HCT116 (cell line): ENCODE data around the gene IL3. TPM values are rescaled to one million over a fixed set of nuclear protein-coding genes. Genes with fewer than 3 reads are reported as not detected.
"Not testable (repeated sequence)": the region's sequence is repeated elsewhere in the genome, so short reads cannot be mapped to it uniquely, and the experiment has no call there.

Experiments used
- ATAC-seq: fragments of 200-7000 bp; cut with Tn5 transposase; 2 replicates; pipeline ENCODE4 v1.9.1; 2020; ENCODE audit warnings: mild to moderate bottlenecking, moderate library complexity
- BruUV-seq: library from RNA; stranded (reverse); fragments of 400-500 nt; replicated peaks from 2 replicates; lab custom pipeline; 2021; lab: Mats Ljungman, UMichigan
- CTCF ChIA-PET: fragments of 300-600 bp; sonication (Branson Sonifier 250); formaldehyde crosslinking; loops from one replicate; lab custom pipeline; 2021; ENCODE audit warnings: antibody characterized with exemption; lab: Charles Lee
- POLR2A ChIA-PET: fragments of 300-600, 350-600 bp; sonication (Branson Sonifier 250); formaldehyde crosslinking; loops from one replicate; lab custom pipeline; 2021; ENCODE audit warnings: antibody characterized with exemption; lab: Charles Lee
- RAD21 ChIA-PET, 2 experiments: fragments of 300-600 bp; sonication (Branson Sonifier 250); formaldehyde crosslinking; loops; one replicate each; lab custom pipeline; 2023; ENCODE audit warnings: low total read pairs in 2 of 2; ENCODE audit not compliant: uncharacterized antibody in 2 of 2, unreplicated experiment in 2 of 2, low non-redundant PET in 1 of 2; lab: Charles Lee
- DNase-seq: peaks from one replicate; pipeline ENCODE4 v3.0.0-alpha.2; 2010; ENCODE audit warnings: low read depth, low spot score
- H2AFZ ChIP-seq: fragments of 200-600 bp; shearing (Covaris generic), sonication (generic); 2 replicates; pipeline ENCODE4 v1.6.1; 2017; ENCODE audit warnings: low read depth, mixed run types, mixed read lengths, antibody characterized with exemption, low read length; ENCODE audit not compliant: poor library complexity, severe bottlenecking
- H3K27ac ChIP-seq: 2 replicates; pipeline ENCODE4 v1.5.1; 2012; ENCODE audit warnings: low read depth, low read length
- H3K27me3 ChIP-seq: fragments of 200-600 bp; sonication (generic); 2 replicates; pipeline ENCODE4 v1.6.1; 2016; ENCODE audit warnings: mixed run types, low read length, mixed read lengths; ENCODE audit not compliant: insufficient read depth
- H3K36me3 ChIP-seq, 2 experiments: fragments of 200-500 bp in 1 of 2; fragments of 200-600 bp in 1 of 2; sonication (Bioruptor generic) in 1 of 2; sonication (generic) in 1 of 2; 2 replicates each; pipeline versions ENCODE4 v1.5.1 to v1.6.1; 2014 to 2016; ENCODE audit warnings: low read length in 2 of 2, inconsistent platforms in 1 of 2, mixed read lengths in 1 of 2, mixed run types in 1 of 2; ENCODE audit not compliant: insufficient read depth in 2 of 2, control insufficient read depth in 1 of 2
- H3K4me1 ChIP-seq, 2 experiments: fragments of 200-600 bp in 1 of 2; sonication (generic) in 1 of 2; 2 replicates each; pipeline versions ENCODE4 v1.5.1 to v1.6.1; 2012 to 2017; ENCODE audit warnings: low read length in 2 of 2, inconsistent platforms in 1 of 2, mild to moderate bottlenecking in 1 of 2, mixed read lengths in 1 of 2, mixed run types in 1 of 2, moderate library complexity in 1 of 2; ENCODE audit not compliant: insufficient read depth in 2 of 2, control insufficient read depth in 1 of 2
- H3K4me2 ChIP-seq: fragments of 200-600 bp; sonication (generic); 2 replicates; pipeline ENCODE4 v1.6.1; 2017; ENCODE audit warnings: mixed run types, low read length, mixed read lengths
- H3K4me3 ChIP-seq, 2 experiments: fragments of 200-600 bp in 1 of 2; sonication (generic) in 1 of 2; replicated peaks in 1 of 2; 2 replicates each; pipeline ENCODE4 v1.5.1; 2011 to 2016; ENCODE audit warnings: low read length in 2 of 2, control low read depth in 1 of 2, low read depth in 1 of 2, mild to moderate bottlenecking in 1 of 2, mixed read lengths in 1 of 2, mixed run types in 1 of 2
- H3K79me2 ChIP-seq: fragments of 200-600 bp; sonication (generic); 2 replicates; pipeline ENCODE4 v1.6.1; 2017; ENCODE audit warnings: mild to moderate bottlenecking, mixed run types, low read length, moderate library complexity, mixed read lengths; ENCODE audit not compliant: insufficient read depth
- H3K9ac ChIP-seq: fragments of 200-600 bp; sonication (generic); 2 replicates; pipeline ENCODE4 v1.6.1; 2016; ENCODE audit warnings: low read length, mixed read lengths
- H3K9me2 ChIP-seq: fragments of 200-600 bp; sonication (generic), shearing (Covaris generic); 2 replicates; pipeline ENCODE4 v1.6.1; 2017; ENCODE audit warnings: mixed run types, mild to moderate bottlenecking, moderate library complexity; ENCODE audit not compliant: insufficient read depth
- H3K9me3 ChIP-seq, 2 experiments: fragments of 200-500 bp in 1 of 2; fragments of 200-600 bp in 1 of 2; sonication (Bioruptor generic) in 1 of 2; sonication (generic) in 1 of 2; 2 replicates each; pipeline ENCODE4 v1.6.1; 2014 to 2017; ENCODE audit warnings: low read length in 2 of 2, mixed read lengths in 2 of 2, inconsistent platforms in 1 of 2, low read depth in 1 of 2, mild to moderate bottlenecking in 1 of 2, mixed run types in 1 of 2, moderate library complexity in 1 of 2; ENCODE audit not compliant: control insufficient read depth in 1 of 2, insufficient read depth in 1 of 2
- H4K20me1 ChIP-seq: fragments of 200-600 bp; sonication (generic), shearing (Covaris generic); 2 replicates; pipeline ENCODE4 v1.6.1; 2017; ENCODE audit warnings: mixed run types, mild to moderate bottlenecking, moderate library complexity; ENCODE audit not compliant: insufficient read depth
- intact Hi-C: fragments of 100-400 bp; cut with micrococcal nuclease; formaldehyde crosslinking; loops from 2 replicates; pipeline ENCODE4 v1.10.0; 2022
- total RNA-seq: library from RNA; stranded (reverse); gene quantifications from one replicate; pipeline ENCODE4 v1.2.1, GENCODE V29; 2021; ENCODE audit not compliant: unreplicated experiment
- TF ChIP-seq, protein P1 (sequence below): IDR thresholded peaks from 2 replicates; pipeline ENCODE4 v1.6.1; 2012

The IL3 gene
- total RNA-seq, 1 experiment from 2014 or later = not detected

DNA sequence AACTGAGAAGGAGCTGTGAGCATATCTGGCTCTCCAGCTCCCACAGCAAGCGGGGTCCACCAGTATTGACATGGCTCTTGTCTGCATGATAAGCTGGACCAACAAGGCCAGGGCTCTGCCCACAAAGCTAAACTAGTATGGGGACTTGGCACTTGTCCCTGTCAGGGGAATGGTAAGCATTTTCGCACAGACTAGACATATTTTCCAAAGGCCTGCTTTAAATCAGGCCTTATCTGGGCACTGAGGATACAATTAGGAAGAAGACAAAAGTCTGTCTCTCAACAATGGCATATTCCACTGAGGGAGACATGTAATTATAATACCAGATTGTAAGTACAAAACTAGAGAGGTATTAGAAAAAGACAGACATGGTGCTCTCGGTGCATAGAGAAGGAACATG, 45.2 kb downstream of the IL3 start (continued):
- TF ChIP-seq, protein P1, sequence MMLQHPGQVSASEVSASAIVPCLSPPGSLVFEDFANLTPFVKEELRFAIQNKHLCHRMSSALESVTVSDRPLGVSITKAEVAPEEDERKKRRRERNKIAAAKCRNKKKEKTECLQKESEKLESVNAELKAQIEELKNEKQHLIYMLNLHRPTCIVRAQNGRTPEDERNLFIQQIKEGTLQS = no peak

DNA sequence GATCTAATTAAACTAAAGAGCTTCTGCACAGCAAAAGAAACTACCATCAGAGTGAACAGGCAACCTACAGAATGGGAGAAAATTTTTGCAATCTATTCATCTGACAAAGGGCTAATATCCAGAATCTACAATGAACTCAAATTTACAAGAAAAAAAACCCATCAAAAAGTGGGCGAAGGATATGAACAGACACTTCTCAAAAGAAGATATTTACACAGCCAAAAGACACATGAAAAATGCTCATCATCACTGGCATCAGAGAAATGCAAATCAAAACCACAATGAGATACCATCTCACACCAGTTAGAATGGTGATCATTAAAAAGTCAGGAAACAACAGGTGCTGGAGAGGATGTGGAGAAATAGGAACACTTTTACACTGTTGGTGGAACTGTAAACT, 48.0 kb downstream of the IL3 start:
- H3K9ac ChIP-seq, H3K27me3 ChIP-seq, H3K9me3 ChIP-seq, BruUV-seq, POLR2A ChIA-PET, H3K79me2 ChIP-seq, H3K4me3 ChIP-seq, RAD21 ChIA-PET, H3K9me2 ChIP-seq, H3K36me3 ChIP-seq, CTCF ChIA-PET, DNase-seq, H4K20me1 ChIP-seq, H2AFZ ChIP-seq, H3K4me2 ChIP-seq, ATAC-seq, intact Hi-C loops, H3K27ac ChIP-seq: not testable (repeated sequence)
- H3K4me1 ChIP-seq = peaks cover 9 to 15% of the 10 kb centered on the region in 2 experiments

DNA sequence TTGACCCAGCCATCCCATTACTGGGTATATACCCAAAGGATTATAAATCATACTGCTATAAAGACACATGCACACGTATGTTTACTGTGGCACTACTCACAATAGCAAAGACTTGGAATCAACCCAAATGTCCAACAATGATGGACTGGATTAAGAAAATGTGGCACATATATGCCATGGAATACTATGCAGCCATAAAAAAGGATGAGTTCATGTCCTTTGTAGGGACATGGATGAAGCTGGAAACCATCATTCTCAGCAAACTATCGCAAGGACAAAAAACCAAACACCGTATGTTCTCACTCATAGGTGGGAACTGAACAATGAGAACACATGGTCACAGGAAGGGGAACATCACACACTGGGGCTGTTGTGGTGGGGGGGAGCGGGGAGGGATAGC, 48.5 kb downstream of the IL3 start:
- POLR2A ChIA-PET, RAD21 ChIA-PET, H3K36me3 ChIP-seq, H3K4me2 ChIP-seq, intact Hi-C loops, H2AFZ ChIP-seq, H3K9me2 ChIP-seq, H3K9me3 ChIP-seq, H3K4me3 ChIP-seq, H3K79me2 ChIP-seq, ATAC-seq, BruUV-seq, H3K27ac ChIP-seq, CTCF ChIA-PET, DNase-seq, H3K27me3 ChIP-seq, H3K9ac ChIP-seq, H4K20me1 ChIP-seq: not testable (repeated sequence)
- peaks cover 6 to 10% of the 10 kb centered on the region in 2 experiments for H3K4me1 ChIP-seq
